ENCODE results near the gene GABRB1. TPM values are rescaled to one million over a fixed set of nuclear protein-coding genes. Genes with fewer than 3 reads are reported as not detected.

Gene GABRB1
- total and polyA plus RNA-seq, 2 experiments from 2014 or later, result 2.8 to 5.5 TPM

GRCh38 chr4:47221721-47222120, 190.4 kb downstream of the GABRB1 start:
- H3K4me2 ChIP-seq, result no peak overlapping the region
- peak overlapping the region; percentile 17 for H2AFZ ChIP-seq
- no peaks in the 10 kb centered on the region for H3K27me3 ChIP-seq
- H3K27ac ChIP-seq, result no peak overlapping the region
- no peaks in the 10 kb centered on the region for H3K36me3 ChIP-seq (replicated peaks; ENCODE audit: insufficient read depth, low read depth)
- TF ChIP-seq EZH2 (IDR thresholded peaks at IDR 0.05; ENCODE audit: borderline replicate concordance) (no peak), EZH2phosphoT487 (IDR thresholded peaks at IDR 0.05; ENCODE audit: low read depth, severe bottlenecking, unreplicated experiment) (no peak), CTCF (IDR thresholded peaks at IDR 0.05; ENCODE audit: poor library complexity) (no peak)
- no peaks in the 10 kb centered on the region for H4K20me1 ChIP-seq (ENCODE audit: insufficient read depth, poor library complexity, severe bottlenecking)
- H3K79me2 ChIP-seq, result no peaks in the 10 kb centered on the region
- 62% methylated on average over 2 of the region's 2 CpGs for WGBS (ENCODE audit: low lambda C conversion rate, missing lambda C conversion rate)
- H3K4me3 ChIP-seq, result no peak overlapping the region
- H3K9me3 ChIP-seq (ENCODE audit: low read depth), result no peaks in the 10 kb centered on the region
- H3K9me2 ChIP-seq (replicated peaks; ENCODE audit: insufficient read depth), result no peaks in the 10 kb centered on the region
- no peaks in the 10 kb centered on the region for H3K4me1 ChIP-seq (ENCODE audit: insufficient read depth)
- DNase-seq (ENCODE audit: low spot score), result peak; percentile 10

- 81% methylated on average over 1 of the region's 1 CpG for WGBS (ENCODE audit: low lambda C conversion rate, missing lambda C conversion rate)
- no peaks in the 10 kb centered on the region for H3K27me3 ChIP-seq
- no peak for TF ChIP-seq EZH2 (IDR thresholded peaks at IDR 0.05; ENCODE audit: borderline replicate concordance)
- no peak for TF ChIP-seq CTCF (IDR thresholded peaks at IDR 0.05; ENCODE audit: poor library complexity)
- no peak for TF ChIP-seq EZH2phosphoT487 (IDR thresholded peaks at IDR 0.05; ENCODE audit: low read depth, severe bottlenecking, unreplicated experiment)
- no peaks in the 10 kb centered on the region for H4K20me1 ChIP-seq (ENCODE audit: insufficient read depth, poor library complexity, severe bottlenecking)
- H3K9me3 ChIP-seq (ENCODE audit: low read depth), result no peaks in the 10 kb centered on the region
- H3K9me2 ChIP-seq (replicated peaks; ENCODE audit: insufficient read depth), result no peaks in the 10 kb centered on the region
- no peaks in the 10 kb centered on the region for H3K36me3 ChIP-seq (replicated peaks; ENCODE audit: insufficient read depth, low read depth)
- no peak overlapping the region for H3K27ac ChIP-seq
- peak overlapping the region; percentile 17 for H2AFZ ChIP-seq
- no peaks in the 10 kb centered on the region for H3K79me2 ChIP-seq
- peak; percentile 11 for DNase-seq (ENCODE audit: low spot score)
- H3K4me2 ChIP-seq, result no peak overlapping the region
- H3K4me3 ChIP-seq, result no peak overlapping the region
- H3K4me1 ChIP-seq (ENCODE audit: insufficient read depth), result no peaks in the 10 kb centered on the region
Measured at GRCh38 chr4:47222276-47222675, 190.9 kb downstream of the GABRB1 start.

DNA sequence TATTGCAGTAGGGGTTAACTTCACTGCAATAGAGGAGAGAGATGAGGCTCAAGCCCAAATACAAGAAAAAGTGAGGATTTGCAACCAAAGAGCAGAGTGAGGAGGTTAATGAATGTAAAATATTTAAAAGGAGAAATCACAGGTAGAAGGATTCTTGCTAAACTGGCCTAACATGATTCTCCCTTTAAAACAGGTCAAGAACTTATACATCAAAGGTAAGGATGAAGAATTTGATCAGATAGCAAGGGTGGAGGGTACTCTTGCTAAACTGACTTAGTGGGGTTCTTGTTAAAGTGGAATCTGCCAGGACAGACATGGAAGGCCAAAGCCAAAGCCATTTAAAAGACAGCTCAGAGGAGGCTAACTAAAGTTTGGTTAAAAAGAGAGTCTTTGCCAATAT, 193.0 kb downstream of the GABRB1 start:
- H3K9me2 ChIP-seq (replicated peaks; ENCODE audit: insufficient read depth), result no peaks in the 10 kb centered on the region
- H3K36me3 ChIP-seq (replicated peaks; ENCODE audit: insufficient read depth, low read depth), result no peaks in the 10 kb centered on the region
- no peak overlapping the region for H3K27ac ChIP-seq
- no peaks in the 10 kb centered on the region for H3K79me2 ChIP-seq
- no peak overlapping the region for H2AFZ ChIP-seq
- no peak overlapping the region for H3K4me2 ChIP-seq
- no peak for DNase-seq (ENCODE audit: low spot score)
- H3K4me3 ChIP-seq, result no peak overlapping the region
- no peaks in the 10 kb centered on the region for H3K27me3 ChIP-seq
- TF ChIP-seq CTCF (IDR thresholded peaks at IDR 0.05; ENCODE audit: poor library complexity) (no peak), EZH2 (IDR thresholded peaks at IDR 0.05; ENCODE audit: borderline replicate concordance) (no peak), EZH2phosphoT487 (IDR thresholded peaks at IDR 0.05; ENCODE audit: low read depth, severe bottlenecking, unreplicated experiment) (no peak)
- H3K4me1 ChIP-seq (ENCODE audit: insufficient read depth), result no peaks in the 10 kb centered on the region
- H4K20me1 ChIP-seq (ENCODE audit: insufficient read depth, poor library complexity, severe bottlenecking), result no peaks in the 10 kb centered on the region
- no peaks in the 10 kb centered on the region for H3K9me3 ChIP-seq (ENCODE audit: low read depth)

DNA sequence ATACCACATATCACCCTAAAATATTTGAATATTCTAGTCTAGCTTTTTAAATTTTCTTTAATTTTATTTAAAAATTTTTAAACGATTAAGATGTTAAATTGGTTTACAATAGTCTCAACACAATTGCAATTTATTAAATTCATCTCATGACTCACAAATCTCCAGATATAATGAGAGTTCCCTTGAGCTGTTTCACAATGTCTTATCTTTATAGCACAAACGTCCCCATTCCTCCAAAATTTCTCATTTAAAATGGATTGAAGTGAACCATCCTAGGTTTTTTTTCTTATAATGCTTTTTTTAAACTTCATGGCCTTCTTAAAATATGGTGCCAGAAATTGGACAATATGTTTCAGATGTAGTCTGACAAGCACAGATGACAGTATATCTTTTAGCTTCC, 204.4 kb downstream of the GABRB1 start:
- DNase-seq (ENCODE audit: low spot score), result no peak
- Histone ChIP-seq H3K27me3 (no peaks in the 10 kb centered on the region), H3K79me2 (no peaks in the 10 kb centered on the region), H3K9me2 (replicated peaks; ENCODE audit: insufficient read depth) (no peaks in the 10 kb centered on the region), H3K4me3 (no peak overlapping the region), H3K36me3 (replicated peaks; ENCODE audit: insufficient read depth, low read depth) (no peaks in the 10 kb centered on the region), H2AFZ (no peak overlapping the region), H3K27ac (no peak overlapping the region), H3K9me3 (ENCODE audit: low read depth) (no peaks in the 10 kb centered on the region), H4K20me1 (ENCODE audit: insufficient read depth, poor library complexity, severe bottlenecking) (no peaks in the 10 kb centered on the region), H3K4me2 (no peak overlapping the region), H3K4me1 (ENCODE audit: insufficient read depth) (no peaks in the 10 kb centered on the region)
- WGBS (ENCODE audit: low lambda C conversion rate, missing lambda C conversion rate), result 44% methylated on average over 2 of the region's 2 CpGs
- TF ChIP-seq CTCF (IDR thresholded peaks at IDR 0.05; ENCODE audit: poor library complexity) (no peak), EZH2 (IDR thresholded peaks at IDR 0.05; ENCODE audit: borderline replicate concordance) (no peak), EZH2phosphoT487 (IDR thresholded peaks at IDR 0.05; ENCODE audit: low read depth, severe bottlenecking, unreplicated experiment) (no peak)
